WTC11 (cell line): Measurements from ENCODE around the gene NANOGP8. TPM values are rescaled to one million over a fixed set of nuclear protein-coding genes. Genes with fewer than 3 reads are reported as not detected.

Experiments used
- ATAC-seq: fragments of 200-7000 bp; cut with Tn5 transposase; 2 replicates; pipeline ENCODE4 v1.10.0; 2021; ENCODE audit warnings: mild to moderate bottlenecking, moderate library complexity
- CTCF ChIA-PET: fragments of 300-600 bp; sonication (Branson Sonifier 250); formaldehyde crosslinking; loops from one replicate; lab custom pipeline; 2021; ENCODE audit warnings: antibody characterized with exemption; lab: Charles Lee
- POLR2A ChIA-PET: fragments of 350-600 bp; sonication (Branson Sonifier 250); formaldehyde crosslinking; loops from one replicate; lab custom pipeline; 2021; ENCODE audit warnings: antibody characterized with exemption; lab: Charles Lee
- DNase-seq: peaks from one replicate; pipeline ENCODE4 v3.0.0; 2021; ENCODE audit warnings: low spot score
- H3K27ac Mint-ChIP-seq: 2 replicates; pipeline ENCODE4 v1.8.0; 2021; ENCODE audit warnings: mixed read lengths
- H3K27me3 Mint-ChIP-seq: 2 replicates; pipeline ENCODE4 v1.8.0; 2021; ENCODE audit warnings: low read depth, mild to moderate bottlenecking, moderate library complexity, mixed read lengths
- H3K36me3 Mint-ChIP-seq: 2 replicates; pipeline ENCODE4 v1.8.0; 2021; ENCODE audit warnings: mixed read lengths
- H3K4me1 Mint-ChIP-seq: 2 replicates; pipeline ENCODE4 v1.8.0; 2022; ENCODE audit warnings: mixed read lengths
- H3K4me3 Mint-ChIP-seq: 2 replicates; pipeline ENCODE4 v1.8.0; 2021; ENCODE audit warnings: mild to moderate bottlenecking, moderate library complexity, mixed read lengths
- H3K9me3 Mint-ChIP-seq: 2 replicates; pipeline ENCODE4 v1.8.0; 2021; ENCODE audit warnings: mixed read lengths
- AR ChIP-seq: fragments of 250-450 bp; sonication (Bioruptor Pico); IDR thresholded peaks from 2 replicates; pipeline ENCODE4 v1.9.0; 2021; ENCODE audit warnings: mild to moderate bottlenecking
- ATF2 ChIP-seq: sonication (generic); formaldehyde crosslinking; IDR thresholded peaks from 2 replicates; pipeline ENCODE4 v1.8.1; 2022; ENCODE audit warnings: low read depth, missing genetic modification reagents, borderline replicate concordance
- CBFB ChIP-seq: sonication (generic); formaldehyde crosslinking; IDR thresholded peaks from 2 replicates; pipeline ENCODE4 v1.8.1; 2022; ENCODE audit warnings: mild to moderate bottlenecking, low read depth, missing genetic modification reagents
- FOXJ3 ChIP-seq: sonication (generic); formaldehyde crosslinking; IDR thresholded peaks from 2 replicates; pipeline ENCODE4 v1.9.0; 2021; ENCODE audit warnings: missing genetic modification reagents, mild to moderate bottlenecking, borderline replicate concordance
- FOXP1 ChIP-seq: sonication (generic); formaldehyde crosslinking; IDR thresholded peaks from 2 replicates; pipeline ENCODE4 v1.8.0; 2022; ENCODE audit warnings: missing genetic modification reagents, mild to moderate bottlenecking, moderate library complexity, borderline replicate concordance
- HMGA2 ChIP-seq: fragments of 250-450 bp; sonication (Bioruptor Pico); IDR thresholded peaks from 2 replicates; pipeline ENCODE4 v1.4.0; 2021; ENCODE audit warnings: mild to moderate bottlenecking, moderate library complexity
- PRRX2 ChIP-seq: fragments of 250-450 bp; sonication (Bioruptor Pico); IDR thresholded peaks from 2 replicates; pipeline ENCODE4 v1.8.0; 2021; ENCODE audit warnings: mild to moderate bottlenecking
- TEAD1 ChIP-seq: sonication (generic); formaldehyde crosslinking; IDR thresholded peaks from 2 replicates; pipeline ENCODE4 v1.8.0; 2022; ENCODE audit warnings: mild to moderate bottlenecking, missing genetic modification reagents
- USF1 ChIP-seq: sonication (generic); formaldehyde crosslinking; IDR thresholded peaks from 2 replicates; pipeline ENCODE4 v1.8.0; 2022; ENCODE audit warnings: mild to moderate bottlenecking, missing genetic modification reagents
- ZNF138 ChIP-seq: sonication (generic); formaldehyde crosslinking; conservative IDR thresholded peaks from 2 replicates; pipeline ENCODE4 v1.8.1; 2022; ENCODE audit warnings: mild to moderate bottlenecking, moderate library complexity, missing genetic modification reagents
- ZNF416 ChIP-seq: fragments of 250-450 bp; sonication (Bioruptor Pico); IDR thresholded peaks from 2 replicates; pipeline ENCODE4 v1.9.0; 2021; ENCODE audit warnings: mild to moderate bottlenecking, inconsistent platforms
- total RNA-seq: library from RNA; stranded (reverse); gene quantifications from 3 replicates; pipeline ENCODE4 v1.2.3, GENCODE V29; 2021
- TF ChIP-seq, protein P1 (sequence below): sonication (generic); formaldehyde crosslinking; IDR thresholded peaks from 2 replicates; pipeline ENCODE4 v1.8.1; 2022; ENCODE audit warnings: mild to moderate bottlenecking, moderate library complexity, missing genetic modification reagents
- TF ChIP-seq, protein P2 (sequence below): fragments of 250-450 bp; sonication (Bioruptor Pico); IDR thresholded peaks from 2 replicates; pipeline ENCODE4 v1.9.0; 2021; ENCODE audit warnings: mild to moderate bottlenecking, borderline replicate concordance
- TF ChIP-seq, protein P3 (sequence below): sonication (generic); formaldehyde crosslinking; IDR thresholded peaks from 2 replicates; pipeline ENCODE4 v1.8.1; 2023; ENCODE audit warnings: mild to moderate bottlenecking, missing genetic modification reagents, borderline replicate concordance
- TF ChIP-seq, protein P4 (sequence below): sonication (generic); formaldehyde crosslinking; conservative IDR thresholded peaks from 2 replicates; pipeline ENCODE4 v1.8.1; 2022; ENCODE audit warnings: mild to moderate bottlenecking, missing genetic modification reagents

NANOGP8 gene
- total RNA-seq, 1 experiment from 2014 or later = 2.1 TPM

DNA sequence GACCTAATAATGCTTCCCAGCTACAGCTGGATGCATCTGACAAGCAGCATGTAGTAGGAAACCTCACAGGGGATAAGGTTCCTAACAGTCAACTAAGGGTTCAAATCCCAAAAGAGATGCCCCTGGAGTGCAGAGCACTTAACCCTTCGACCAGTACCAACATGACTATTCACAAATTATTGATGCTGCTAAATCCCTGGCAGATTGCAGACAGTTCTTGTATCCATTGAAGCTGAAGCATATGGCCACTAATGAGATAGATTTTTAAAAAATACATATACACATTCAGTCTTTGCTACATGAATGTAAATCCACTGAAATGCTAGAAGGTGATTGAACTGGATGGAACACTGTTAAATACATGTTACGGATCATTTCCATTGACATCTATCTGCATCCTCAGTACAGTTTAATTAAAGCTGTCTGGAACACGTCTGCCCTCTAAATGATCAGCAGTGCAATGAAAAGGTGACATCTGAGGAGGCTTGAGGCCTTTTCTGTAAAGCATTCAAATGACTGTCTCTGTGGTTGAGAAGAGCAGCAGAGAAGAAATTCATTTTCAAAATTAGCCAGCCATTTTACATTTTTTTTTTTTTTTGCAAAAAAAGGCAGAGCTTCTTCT is 19.5 kb upstream of the NANOGP8 start (continued):
- TF ChIP-seq, protein P1, sequence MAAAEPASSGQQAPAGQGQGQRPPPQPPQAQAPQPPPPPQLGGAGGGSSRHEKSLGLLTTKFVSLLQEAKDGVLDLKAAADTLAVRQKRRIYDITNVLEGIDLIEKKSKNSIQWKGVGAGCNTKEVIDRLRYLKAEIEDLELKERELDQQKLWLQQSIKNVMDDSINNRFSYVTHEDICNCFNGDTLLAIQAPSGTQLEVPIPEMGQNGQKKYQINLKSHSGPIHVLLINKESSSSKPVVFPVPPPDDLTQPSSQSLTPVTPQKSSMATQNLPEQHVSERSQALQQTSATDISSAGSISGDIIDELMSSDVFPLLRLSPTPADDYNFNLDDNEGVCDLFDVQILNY (CRISPR knock-in tag) = no peak
- no peak for TF ChIP-seq ZNF416
- TF ChIP-seq HMGA2 = no peak
- no peak for TF ChIP-seq FOXJ3 (CRISPR knock-in tag)
- no peak for TF ChIP-seq ATF2 (CRISPR knock-in tag)
- TF ChIP-seq AR (CRISPR knock-in tag) = no peak
- no peak for TF ChIP-seq ZNF138 (CRISPR knock-in tag)
- TF ChIP-seq, protein P2, sequence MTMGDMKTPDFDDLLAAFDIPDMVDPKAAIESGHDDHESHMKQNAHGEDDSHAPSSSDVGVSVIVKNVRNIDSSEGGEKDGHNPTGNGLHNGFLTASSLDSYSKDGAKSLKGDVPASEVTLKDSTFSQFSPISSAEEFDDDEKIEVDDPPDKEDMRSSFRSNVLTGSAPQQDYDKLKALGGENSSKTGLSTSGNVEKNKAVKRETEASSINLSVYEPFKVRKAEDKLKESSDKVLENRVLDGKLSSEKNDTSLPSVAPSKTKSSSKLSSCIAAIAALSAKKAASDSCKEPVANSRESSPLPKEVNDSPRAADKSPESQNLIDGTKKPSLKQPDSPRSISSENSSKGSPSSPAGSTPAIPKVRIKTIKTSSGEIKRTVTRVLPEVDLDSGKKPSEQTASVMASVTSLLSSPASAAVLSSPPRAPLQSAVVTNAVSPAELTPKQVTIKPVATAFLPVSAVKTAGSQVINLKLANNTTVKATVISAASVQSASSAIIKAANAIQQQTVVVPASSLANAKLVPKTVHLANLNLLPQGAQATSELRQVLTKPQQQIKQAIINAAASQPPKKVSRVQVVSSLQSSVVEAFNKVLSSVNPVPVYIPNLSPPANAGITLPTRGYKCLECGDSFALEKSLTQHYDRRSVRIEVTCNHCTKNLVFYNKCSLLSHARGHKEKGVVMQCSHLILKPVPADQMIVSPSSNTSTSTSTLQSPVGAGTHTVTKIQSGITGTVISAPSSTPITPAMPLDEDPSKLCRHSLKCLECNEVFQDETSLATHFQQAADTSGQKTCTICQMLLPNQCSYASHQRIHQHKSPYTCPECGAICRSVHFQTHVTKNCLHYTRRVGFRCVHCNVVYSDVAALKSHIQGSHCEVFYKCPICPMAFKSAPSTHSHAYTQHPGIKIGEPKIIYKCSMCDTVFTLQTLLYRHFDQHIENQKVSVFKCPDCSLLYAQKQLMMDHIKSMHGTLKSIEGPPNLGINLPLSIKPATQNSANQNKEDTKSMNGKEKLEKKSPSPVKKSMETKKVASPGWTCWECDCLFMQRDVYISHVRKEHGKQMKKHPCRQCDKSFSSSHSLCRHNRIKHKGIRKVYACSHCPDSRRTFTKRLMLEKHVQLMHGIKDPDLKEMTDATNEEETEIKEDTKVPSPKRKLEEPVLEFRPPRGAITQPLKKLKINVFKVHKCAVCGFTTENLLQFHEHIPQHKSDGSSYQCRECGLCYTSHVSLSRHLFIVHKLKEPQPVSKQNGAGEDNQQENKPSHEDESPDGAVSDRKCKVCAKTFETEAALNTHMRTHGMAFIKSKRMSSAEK (CRISPR knock-in tag) = no peak

DNA sequence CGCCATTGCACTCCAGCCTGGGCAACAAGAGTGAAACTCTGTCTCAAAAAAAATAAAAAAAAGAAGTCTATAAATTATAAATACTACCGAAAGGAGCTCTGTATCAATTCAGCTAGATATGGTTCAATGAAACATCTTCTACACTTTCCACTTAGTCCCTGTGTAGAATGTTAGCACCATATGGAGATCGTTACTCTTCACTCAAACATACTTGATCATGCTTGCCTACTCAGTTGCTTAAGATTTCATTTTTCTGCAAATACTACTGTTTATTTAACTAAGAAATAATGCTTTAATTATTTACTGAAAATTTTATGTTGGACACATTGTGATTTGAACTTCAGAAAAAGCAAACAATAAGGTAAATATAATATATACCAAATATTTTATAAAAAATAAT is 17.1 kb upstream of the NANOGP8 start:
- DNase-seq (no peak), ATAC-seq (no peak)
- H3K4me3 Mint-ChIP-seq = no peak overlapping the region
- no peaks in the 10 kb centered on the region for H3K27me3 Mint-ChIP-seq
- H3K27ac Mint-ChIP-seq = no peak overlapping the region
- peaks cover 4% of the 10 kb centered on the region for H3K9me3 Mint-ChIP-seq
- ChIA-PET CTCF (no interaction called here), POLR2A (interaction anchor here (0.6 kb wide), 1 partner anchor 921 kb away, joined by 3 read pairs; no protein-coding TSS in a partner anchor)
- H3K36me3 Mint-ChIP-seq = 0 out of 2 replicates have a peak, but pooled peaks cover 3% of the 10 kb centered on the region
- no peaks in the 10 kb centered on the region for H3K4me1 Mint-ChIP-seq
- TF ChIP-seq TEAD1 (CRISPR knock-in tag) (no peak), CBFB (CRISPR knock-in tag) (no peak), USF1 (CRISPR knock-in tag) (no peak), AR (CRISPR knock-in tag) (no peak), FOXP1 (CRISPR knock-in tag) (no peak), PRRX2 (no peak)
- TF ChIP-seq, protein P3, sequence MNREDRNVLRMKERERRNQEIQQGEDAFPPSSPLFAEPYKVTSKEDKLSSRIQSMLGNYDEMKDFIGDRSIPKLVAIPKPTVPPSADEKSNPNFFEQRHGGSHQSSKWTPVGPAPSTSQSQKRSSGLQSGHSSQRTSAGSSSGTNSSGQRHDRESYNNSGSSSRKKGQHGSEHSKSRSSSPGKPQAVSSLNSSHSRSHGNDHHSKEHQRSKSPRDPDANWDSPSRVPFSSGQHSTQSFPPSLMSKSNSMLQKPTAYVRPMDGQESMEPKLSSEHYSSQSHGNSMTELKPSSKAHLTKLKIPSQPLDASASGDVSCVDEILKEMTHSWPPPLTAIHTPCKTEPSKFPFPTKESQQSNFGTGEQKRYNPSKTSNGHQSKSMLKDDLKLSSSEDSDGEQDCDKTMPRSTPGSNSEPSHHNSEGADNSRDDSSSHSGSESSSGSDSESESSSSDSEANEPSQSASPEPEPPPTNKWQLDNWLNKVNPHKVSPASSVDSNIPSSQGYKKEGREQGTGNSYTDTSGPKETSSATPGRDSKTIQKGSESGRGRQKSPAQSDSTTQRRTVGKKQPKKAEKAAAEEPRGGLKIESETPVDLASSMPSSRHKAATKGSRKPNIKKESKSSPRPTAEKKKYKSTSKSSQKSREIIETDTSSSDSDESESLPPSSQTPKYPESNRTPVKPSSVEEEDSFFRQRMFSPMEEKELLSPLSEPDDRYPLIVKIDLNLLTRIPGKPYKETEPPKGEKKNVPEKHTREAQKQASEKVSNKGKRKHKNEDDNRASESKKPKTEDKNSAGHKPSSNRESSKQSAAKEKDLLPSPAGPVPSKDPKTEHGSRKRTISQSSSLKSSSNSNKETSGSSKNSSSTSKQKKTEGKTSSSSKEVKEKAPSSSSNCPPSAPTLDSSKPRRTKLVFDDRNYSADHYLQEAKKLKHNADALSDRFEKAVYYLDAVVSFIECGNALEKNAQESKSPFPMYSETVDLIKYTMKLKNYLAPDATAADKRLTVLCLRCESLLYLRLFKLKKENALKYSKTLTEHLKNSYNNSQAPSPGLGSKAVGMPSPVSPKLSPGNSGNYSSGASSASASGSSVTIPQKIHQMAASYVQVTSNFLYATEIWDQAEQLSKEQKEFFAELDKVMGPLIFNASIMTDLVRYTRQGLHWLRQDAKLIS (CRISPR knock-in tag) = no peak
- TF ChIP-seq, protein P4, sequence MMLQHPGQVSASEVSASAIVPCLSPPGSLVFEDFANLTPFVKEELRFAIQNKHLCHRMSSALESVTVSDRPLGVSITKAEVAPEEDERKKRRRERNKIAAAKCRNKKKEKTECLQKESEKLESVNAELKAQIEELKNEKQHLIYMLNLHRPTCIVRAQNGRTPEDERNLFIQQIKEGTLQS (CRISPR knock-in tag) = no peak
